Brain microvascular endothelial cell (primary cell): ENCODE measurements around the gene JAG2.

ENCODE experiments used
- DNase-seq: peaks from one replicate; pipeline ENCODE4 v3.0.0-alpha.2; 2020
- H3K27ac ChIP-seq: fragments of 250-450 bp; sonication (Bioruptor Pico); 2 replicates; pipeline ENCODE4 v1.5.1; 2020; ENCODE audit warnings: mild to moderate bottlenecking, moderate library complexity
- H3K27me3 ChIP-seq: fragments of 250-450 bp; sonication (Bioruptor Pico); replicated peaks from 2 replicates; pipeline ENCODE4 v1.5.1; 2020; ENCODE audit warnings: mild to moderate bottlenecking
- H3K36me3 ChIP-seq: fragments of 250-450 bp; sonication (Bioruptor Pico); replicated peaks from 2 replicates; pipeline ENCODE4 v1.5.1; 2020; ENCODE audit warnings: mild to moderate bottlenecking
- H3K4me3 ChIP-seq: 2 replicates; pipeline ENCODE4 v1.5.1; 2011; ENCODE audit warnings: low read depth, mild to moderate bottlenecking, control low read depth, low read length, moderate library complexity
- CTCF ChIP-seq: IDR thresholded peaks from 2 replicates; pipeline ENCODE4 v1.5.1; 2011; ENCODE audit warnings: low read depth, mild to moderate bottlenecking, moderate library complexity, low read length, control low read depth, inconsistent platforms; ENCODE audit errors: missing control alignments
- in situ Hi-C: cut with HindIII; loops from 2 replicates; pipeline ENCODE4 v1.10.0; 2017; ENCODE audit warnings: low sequenced_read_pairs, low pct_ligation_motif_present

Gene JAG2

GRCh38 chr14:105145381-105146180 lies 23.0 kb downstream of the JAG2 start:
- TF ChIP-seq CTCF = no peak
- Histone ChIP-seq H3K36me3 (no peaks in the 10 kb centered on the region), H3K4me3 (no peak overlapping the region), H3K27ac (no peak overlapping the region), H3K27me3 (no peaks in the 10 kb centered on the region)
- DNase-seq = no peak
- in situ Hi-C loops = no loop called here

GRCh38 chr14:105144666-105145380 lies 23.8 kb downstream of the JAG2 start:
- TF ChIP-seq CTCF = peak; percentile 17
- no peaks in the 10 kb centered on the region for H3K27me3 ChIP-seq
- DNase-seq = no peak
- H3K27ac ChIP-seq = no peak overlapping the region
- in situ Hi-C loops = no loop called here
- H3K36me3 ChIP-seq = no peaks in the 10 kb centered on the region
- no peak overlapping the region for H3K4me3 ChIP-seq

GRCh38 chr14:105144026-105144665 lies 24.4 kb downstream of the JAG2 start:
- no peak for DNase-seq
- H3K27me3 ChIP-seq = no peaks in the 10 kb centered on the region
- no peak for TF ChIP-seq CTCF
- no peak overlapping the region for H3K27ac ChIP-seq
- H3K4me3 ChIP-seq = no peak overlapping the region
- in situ Hi-C loops = no loop called here
- H3K36me3 ChIP-seq = no peaks in the 10 kb centered on the region

GRCh38 chr14:105143451-105144025 lies 25.0 kb downstream of the JAG2 start:
- H3K27me3 ChIP-seq = no peaks in the 10 kb centered on the region
- H3K27ac ChIP-seq = no peak overlapping the region
- no peak for TF ChIP-seq CTCF
- no peaks in the 10 kb centered on the region for H3K36me3 ChIP-seq
- in situ Hi-C loops = no loop called here
- DNase-seq = no peak
- no peak overlapping the region for H3K4me3 ChIP-seq

- H3K4me3 ChIP-seq = no peak overlapping the region
- no peak overlapping the region for H3K27ac ChIP-seq
- H3K36me3 ChIP-seq = no peaks in the 10 kb centered on the region
- in situ Hi-C loops = no loop called here
- no peak for DNase-seq
- H3K27me3 ChIP-seq = no peaks in the 10 kb centered on the region
- TF ChIP-seq CTCF = no peak
These were observed 25.7 kb downstream of the JAG2 start for GRCh38 chr14:105142651-105143450.
